B cell (primary cell): ENCODE results near the gene CNST.
"Not testable (repeated sequence)": the region's sequence is repeated elsewhere in the genome, so short reads cannot be mapped to it uniquely, and the experiment has no call there.

Experiments
- CTCF ChIP-seq: fragments of 200-600 bp; IDR thresholded peaks from one replicate; pipeline ENCODE4 v1.8.0; 2022; ENCODE audit warnings: antibody characterized with exemption, mild to moderate bottlenecking
- EZH2 ChIP-seq: IDR thresholded peaks from 2 replicates; pipeline ENCODE4 v1.6.1; 2012; ENCODE audit warnings: borderline replicate concordance, low read depth, mild to moderate bottlenecking, moderate library complexity, low read length; ENCODE audit not compliant: insufficient read depth, poor library complexity, severe bottlenecking

GRCh38 chr1:246694213-246694895 lies 128.1 kb downstream of the CNST start:
- TF ChIP-seq CTCF, EZH2: not testable (repeated sequence)
